Activated CD8-positive, alpha-beta memory T cell treated with anti-CD3 and anti-CD28 coated beads, Interleukin-2, amount 50 U/mL, for 48 hours (primary cell): Measurements from ENCODE around the gene CTPS1.

Experiments
- DNase-seq: peaks from one replicate; pipeline ENCODE4 v3.0.0-alpha.2; 2020

CTPS1 gene

GRCh38 chr1:41003640-41004220 lies 24.2 kb downstream of the CTPS1 start:
- DNase-seq = peak; percentile 89

GRCh38 chr1:41005876-41006275 lies 26.4 kb downstream of the CTPS1 start:
- no peak for DNase-seq

GRCh38 chr1:41006942-41007865 lies 27.7 kb downstream of the CTPS1 start:
- DNase-seq = no peak

GRCh38 chr1:41009466-41009865 lies 30.0 kb downstream of the CTPS1 start:
- DNase-seq = no peak

GRCh38 chr1:41010345-41010744 lies 30.8 kb downstream of the CTPS1 start:
- no peak for DNase-seq

- no peak for DNase-seq
Measured at GRCh38 chr1:41013024-41013423, 33.5 kb downstream of the CTPS1 start.

GRCh38 chr1:41013796-41014195 lies 34.3 kb downstream of the CTPS1 start:
- no peak for DNase-seq

GRCh38 chr1:41014871-41015270 lies 35.4 kb downstream of the CTPS1 start:
- no peak for DNase-seq

GRCh38 chr1:41015281-41015896 lies 35.9 kb downstream of the CTPS1 start:
- DNase-seq = no peak

GRCh38 chr1:41015897-41016470 lies 36.5 kb downstream of the CTPS1 start:
- DNase-seq = no peak

- DNase-seq = no peak
Measured at GRCh38 chr1:41017141-41018017, 37.9 kb downstream of the CTPS1 start.

GRCh38 chr1:41018018-41018410 lies 38.5 kb downstream of the CTPS1 start:
- DNase-seq = no peak

- no peak for DNase-seq
Measured at GRCh38 chr1:41019353-41019745, 39.9 kb downstream of the CTPS1 start.

- DNase-seq = no peak
Measured at GRCh38 chr1:41020109-41020576, 40.6 kb downstream of the CTPS1 start.

- DNase-seq = no peak
Measured at GRCh38 chr1:41020654-41021053, 41.2 kb downstream of the CTPS1 start.

GRCh38 chr1:41021526-41022308 lies 42.2 kb downstream of the CTPS1 start, which contains the start of gene SLFNL1:
Gene SLFNL1 (minus strand): TSS chr1:41021725. CDS start chr1:41020660, 1,065 bp downstream.
- no peak for DNase-seq

GRCh38 chr1:41022424-41022823 lies 42.9 kb downstream of the CTPS1 start:
- DNase-seq = no peak

- no peak for DNase-seq
Measured at GRCh38 chr1:41023279-41023990, 43.9 kb downstream of the CTPS1 start.

- DNase-seq = no peak
Measured at GRCh38 chr1:41024953-41025352, 45.5 kb downstream of the CTPS1 start.

GRCh38 chr1:41025979-41026819 lies 46.7 kb downstream of the CTPS1 start:
- DNase-seq = no peak
